Activated CD8-positive, alpha-beta memory T cell treated with anti-CD3 and anti-CD28 coated beads for 48 hours (primary cell): ENCODE data around the gene BMS1.

Experiments
- DNase-seq, 3 experiments: peaks; one replicate each; pipeline ENCODE4 v3.0.0-alpha.2; 2020; ENCODE audit warnings: low read depth in 2 of 3, low spot score in 2 of 3

Gene BMS1

DNA sequence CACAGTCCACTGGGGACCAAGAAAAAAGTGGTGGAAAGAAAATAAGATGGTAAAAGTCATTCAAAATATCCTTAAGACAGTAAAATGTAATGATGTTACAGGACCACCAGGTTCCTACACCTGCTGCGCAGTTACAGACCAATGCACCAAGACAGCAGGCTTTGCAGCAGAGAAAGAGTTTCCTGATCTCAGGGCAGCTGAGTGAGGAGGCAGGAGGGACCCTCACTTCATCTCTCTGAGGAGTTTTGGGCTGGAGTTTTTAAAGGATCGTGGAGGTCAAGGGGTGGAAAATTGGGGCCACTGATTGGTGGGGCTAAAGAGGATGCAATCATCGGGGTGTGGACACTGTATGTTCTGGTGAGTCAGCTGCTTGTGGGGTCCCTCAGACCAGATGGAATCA, 100.0 kb downstream of the BMS1 start:
- no peak for DNase-seq
